ENCODE measurements around the gene SGMS2. TPM values are rescaled to one million over a fixed set of nuclear protein-coding genes. Genes with fewer than 3 reads are reported as not detected.

The SGMS2 gene
- total RNA-seq, 4 donors from 2014 or later: 46.5 to 224 (median 120) TPM

Small RNA genes lying within 50 kb of the gene (small RNA-seq; reads per million reads assigned to genes)
- not detected for gene RNU6-733P

Other genes starting within 250 kb of the SGMS2 start
- gene PAPSS1, start 104.7 kb upstream of the SGMS2 start, total RNA-seq: 10 to 100 TPM; 22.7 to 35.3 (median 29.6) TPM
- 10 to 100 TPM in 2 of 4 donors, 1 to 10 TPM in 2; 7.0 to 13.4 (median 8.7) TPM for gene CYP2U1, start 106.6 kb downstream of the SGMS2 start, total RNA-seq
- gene HADH, start 165.0 kb downstream of the SGMS2 start, total RNA-seq: 10 to 100 TPM; 32.7 to 60.4 (median 50.9) TPM